NCI-H1436 (cell line): Measurements from ENCODE around the gene CSRP3.

ENCODE experiments used
- DNase-seq: peaks from one replicate; lab custom pipeline; 2025; lab: John Stamatoyannopoulos, UW

CSRP3 gene

GRCh38 chr11:19225123-19225522 lies 23.3 kb upstream of the CSRP3 start:
- DNase-seq = no peak

GRCh38 chr11:19220903-19221724 lies 19.3 kb upstream of the CSRP3 start:
- DNase-seq = no peak

GRCh38 chr11:19218786-19219460 lies 17.1 kb upstream of the CSRP3 start:
- no peak for DNase-seq

GRCh38 chr11:19218216-19218615 lies 16.4 kb upstream of the CSRP3 start:
- no peak for DNase-seq

GRCh38 chr11:19216709-19217374 lies 15.1 kb upstream of the CSRP3 start:
- no peak for DNase-seq

GRCh38 chr11:19216021-19216420 lies 14.2 kb upstream of the CSRP3 start:
- no peak for DNase-seq

GRCh38 chr11:19209617-19210370 lies 8.0 kb upstream of the CSRP3 start:
- no peak for DNase-seq

- no peak for DNase-seq
These were observed 7.3 kb upstream of the CSRP3 start for GRCh38 chr11:19208959-19209546.

GRCh38 chr11:19208181-19208580 lies 6.4 kb upstream of the CSRP3 start:
- DNase-seq = no peak

- no peak for DNase-seq
These were observed 3.1 kb upstream of the CSRP3 start for GRCh38 chr11:19204836-19205235.

- no peak for DNase-seq
These were observed 1.2 kb downstream of the CSRP3 start for GRCh38 chr11:19200410-19201201.

- no peak for DNase-seq
These were observed 2.0 kb downstream of the CSRP3 start for GRCh38 chr11:19199771-19200170.

- no peak for DNase-seq
These were observed 2.7 kb downstream of the CSRP3 start for GRCh38 chr11:19199048-19199447.

- no peak for DNase-seq
These were observed 5.4 kb downstream of the CSRP3 start for GRCh38 chr11:19196432-19196831.

GRCh38 chr11:19194620-19195308 lies 7.0 kb downstream of the CSRP3 start:
- DNase-seq = no peak

- DNase-seq = no peak
These were observed 7.9 kb downstream of the CSRP3 start for GRCh38 chr11:19193916-19194315.

GRCh38 chr11:19191530-19192169 lies 10.1 kb downstream of the CSRP3 start:
- no peak for DNase-seq

GRCh38 chr11:19187833-19188258 lies 13.9 kb downstream of the CSRP3 start:
- no peak for DNase-seq

GRCh38 chr11:19187114-19187832 lies 14.5 kb downstream of the CSRP3 start:
- DNase-seq = no peak
